ENCODE measurements around the gene PCDHA8.
A peak's percentile ranks its signal among the peaks of the same experiment; 100 is the strongest.

Gene PCDHA8

DNA sequence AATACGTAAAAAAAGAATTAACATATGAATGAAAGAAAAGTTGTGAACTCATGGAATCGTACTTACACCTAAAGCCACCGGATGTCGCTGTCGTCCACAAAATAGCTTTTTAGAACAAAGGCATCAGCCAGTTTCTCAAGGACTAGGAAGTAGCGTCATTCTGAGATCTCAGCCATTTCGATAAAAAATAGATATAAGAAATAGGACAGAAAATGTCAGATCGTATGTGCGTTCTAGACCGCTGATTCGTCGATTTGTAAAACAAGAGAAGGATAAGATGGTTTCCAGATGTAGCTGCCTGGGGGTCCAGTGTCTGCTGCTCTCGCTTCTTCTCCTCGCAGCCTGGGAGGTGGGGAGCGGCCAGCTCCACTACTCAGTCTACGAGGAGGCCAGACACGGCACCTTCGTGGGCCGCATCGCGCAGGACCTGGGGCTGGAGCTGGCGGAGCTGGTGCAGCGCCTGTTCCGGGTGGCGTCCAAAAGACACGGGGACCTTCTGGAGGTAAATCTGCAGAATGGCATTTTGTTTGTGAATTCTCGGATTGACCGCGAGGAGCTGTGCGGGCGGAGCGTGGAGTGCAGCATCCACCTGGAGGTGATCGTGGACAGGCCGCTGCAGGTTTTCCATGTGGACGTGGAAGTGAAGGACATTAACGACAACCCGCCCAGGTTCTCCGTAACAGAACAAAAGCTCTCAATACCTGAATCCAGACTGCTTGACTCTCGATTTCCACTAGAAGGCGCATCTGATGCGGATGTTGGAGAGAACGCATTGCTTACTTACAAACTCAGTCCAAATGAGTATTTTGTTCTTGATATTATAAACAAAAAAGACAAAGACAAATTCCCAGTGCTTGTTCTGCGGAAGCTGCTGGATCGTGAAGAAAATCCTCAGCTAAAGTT lies 15.0 kb downstream of the PCDHA8 start, which contains the start of gene PCDHA10:
Gene PCDHA10 (plus strand): TSS at position 126 of the 903 bp plus-strand sequence. CDS start 152 bp downstream, at position 278.
- H3K4me3 ChIP-seq (ENCODE audit: low read depth, low read length) = no peak within 1 kb of the TSS
- TF ChIP-seq, protein P1, sequence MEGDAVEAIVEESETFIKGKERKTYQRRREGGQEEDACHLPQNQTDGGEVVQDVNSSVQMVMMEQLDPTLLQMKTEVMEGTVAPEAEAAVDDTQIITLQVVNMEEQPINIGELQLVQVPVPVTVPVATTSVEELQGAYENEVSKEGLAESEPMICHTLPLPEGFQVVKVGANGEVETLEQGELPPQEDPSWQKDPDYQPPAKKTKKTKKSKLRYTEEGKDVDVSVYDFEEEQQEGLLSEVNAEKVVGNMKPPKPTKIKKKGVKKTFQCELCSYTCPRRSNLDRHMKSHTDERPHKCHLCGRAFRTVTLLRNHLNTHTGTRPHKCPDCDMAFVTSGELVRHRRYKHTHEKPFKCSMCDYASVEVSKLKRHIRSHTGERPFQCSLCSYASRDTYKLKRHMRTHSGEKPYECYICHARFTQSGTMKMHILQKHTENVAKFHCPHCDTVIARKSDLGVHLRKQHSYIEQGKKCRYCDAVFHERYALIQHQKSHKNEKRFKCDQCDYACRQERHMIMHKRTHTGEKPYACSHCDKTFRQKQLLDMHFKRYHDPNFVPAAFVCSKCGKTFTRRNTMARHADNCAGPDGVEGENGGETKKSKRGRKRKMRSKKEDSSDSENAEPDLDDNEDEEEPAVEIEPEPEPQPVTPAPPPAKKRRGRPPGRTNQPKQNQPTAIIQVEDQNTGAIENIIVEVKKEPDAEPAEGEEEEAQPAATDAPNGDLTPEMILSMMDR (IDR thresholded peaks at IDR 0.05; ENCODE audit: low read depth, low read length) = peak; percentile 16
- no peak for TF ChIP-seq POLR2A (IDR thresholded peaks at IDR 0.05; ENCODE audit: extremely low read depth, insufficient read length)
- DNase-seq (ENCODE audit: low read depth) = peak; percentile 52

DNA sequence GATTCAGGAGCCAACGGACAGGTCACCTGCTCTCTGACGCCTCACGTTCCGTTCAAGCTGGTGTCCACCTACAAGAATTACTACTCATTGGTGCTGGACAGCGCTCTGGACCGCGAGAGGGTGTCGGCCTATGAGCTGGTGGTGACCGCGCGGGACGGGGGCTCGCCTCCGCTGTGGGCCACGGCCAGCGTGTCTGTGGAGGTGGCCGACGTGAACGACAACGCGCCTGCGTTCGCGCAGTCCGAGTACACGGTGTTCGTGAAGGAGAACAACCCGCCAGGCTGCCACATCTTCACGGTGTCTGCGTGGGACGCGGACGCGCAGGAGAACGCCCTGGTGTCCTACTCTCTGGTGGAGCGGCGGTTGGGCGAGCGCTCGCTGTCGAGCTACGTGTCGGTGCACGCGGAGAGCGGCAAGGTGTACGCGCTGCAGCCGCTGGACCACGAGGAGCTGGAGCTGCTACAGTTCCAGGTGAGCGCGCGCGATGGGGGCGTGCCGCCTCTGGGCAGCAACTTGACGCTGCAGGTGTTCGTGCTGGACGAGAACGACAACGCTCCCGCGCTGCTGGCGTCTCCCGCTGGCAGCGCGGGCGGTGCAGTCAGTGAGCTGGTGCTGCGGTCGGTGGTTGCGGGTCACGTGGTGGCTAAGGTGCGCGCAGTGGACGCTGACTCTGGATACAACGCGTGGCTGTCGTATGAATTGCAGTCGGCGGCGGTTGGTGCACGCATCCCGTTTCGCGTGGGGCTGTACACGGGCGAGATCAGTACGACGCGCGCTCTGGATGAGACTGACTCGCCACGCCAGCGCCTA lies 16.4 kb downstream of the PCDHA8 start:
- DNase-seq (ENCODE audit: low read depth) = no peak
- H3K4me3 ChIP-seq (ENCODE audit: low read depth, low read length) = no peak overlapping the region
- TF ChIP-seq, protein P1 (IDR thresholded peaks at IDR 0.05; ENCODE audit: low read depth, low read length) = no peak
- TF ChIP-seq MYC (IDR thresholded peaks at IDR 0.05; ENCODE audit: low read depth, low read length) (no peak), POLR2A (IDR thresholded peaks at IDR 0.05; ENCODE audit: extremely low read depth, insufficient read length) (no peak)
- TF ChIP-seq, protein P2, sequence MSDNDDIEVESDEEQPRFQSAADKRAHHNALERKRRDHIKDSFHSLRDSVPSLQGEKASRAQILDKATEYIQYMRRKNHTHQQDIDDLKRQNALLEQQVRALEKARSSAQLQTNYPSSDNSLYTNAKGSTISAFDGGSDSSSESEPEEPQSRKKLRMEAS (IDR thresholded peaks at IDR 0.05; ENCODE audit: low read depth, low read length) = no peak

DNA sequence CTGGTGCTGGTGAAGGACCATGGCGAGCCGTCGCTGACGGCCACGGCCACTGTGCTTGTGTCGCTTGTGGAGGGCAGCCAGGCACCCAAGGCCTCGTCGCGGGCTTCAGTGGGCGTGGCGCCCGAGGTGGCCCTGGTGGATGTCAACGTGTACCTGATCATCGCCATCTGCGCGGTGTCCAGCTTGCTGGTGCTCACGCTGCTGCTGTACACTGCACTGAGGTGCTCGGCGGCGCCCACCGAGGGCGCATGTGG lies 16.9 kb downstream of the PCDHA8 start:
- TF ChIP-seq, protein P2 (IDR thresholded peaks at IDR 0.05; ENCODE audit: low read depth, low read length) = no peak
- TF ChIP-seq POLR2A (IDR thresholded peaks at IDR 0.05; ENCODE audit: extremely low read depth, insufficient read length) = no peak
- TF ChIP-seq, protein P1 (IDR thresholded peaks at IDR 0.05; ENCODE audit: low read depth, low read length) = no peak
- no peak for TF ChIP-seq MYC (IDR thresholded peaks at IDR 0.05; ENCODE audit: low read depth, low read length)
- no peak overlapping the region for H3K4me3 ChIP-seq (ENCODE audit: low read depth, low read length)
- no peak for DNase-seq (ENCODE audit: low read depth)

DNA sequence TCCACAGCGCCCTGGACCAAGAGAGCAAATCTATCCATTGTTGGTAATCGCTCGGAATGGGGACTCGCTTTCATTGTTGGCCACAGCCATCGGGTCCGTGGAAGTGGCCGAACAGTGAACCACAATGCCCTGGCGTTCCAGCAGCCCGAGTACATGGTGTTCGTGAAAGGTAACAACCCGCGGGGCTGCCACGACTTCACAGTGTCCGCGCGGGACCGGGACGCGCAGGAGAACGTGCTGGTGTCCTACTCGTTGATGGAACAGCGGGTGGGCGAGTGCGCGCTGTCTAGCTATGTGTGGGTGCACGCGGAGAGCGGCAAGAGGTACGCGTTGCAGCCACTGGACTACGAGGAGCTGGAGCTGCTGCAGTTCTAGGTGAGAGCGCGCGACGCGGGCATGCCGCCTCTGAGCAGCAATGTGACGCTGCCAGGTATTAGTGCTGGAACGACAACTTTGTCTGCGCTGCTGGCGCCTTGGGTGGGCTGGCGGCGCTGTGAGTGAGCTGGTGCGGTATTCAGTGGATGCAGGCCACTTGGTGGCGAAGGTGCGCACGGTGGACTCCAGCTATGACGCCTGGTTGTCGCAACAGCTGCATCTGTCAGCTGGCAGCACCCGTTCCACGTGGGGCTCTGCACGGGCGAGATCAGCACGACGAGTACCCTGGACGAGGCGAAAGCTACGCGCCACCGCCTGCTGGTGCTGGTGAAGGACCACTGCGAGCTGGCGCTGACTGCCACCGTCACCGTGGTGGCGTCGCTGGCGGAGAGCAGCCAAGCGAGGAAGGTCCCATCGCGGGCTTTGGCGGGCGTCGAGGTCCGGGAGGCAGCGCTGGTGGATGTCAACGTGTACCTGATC lies 21.7 kb downstream of the PCDHA8 start:
- no peak for TF ChIP-seq POLR2A (IDR thresholded peaks at IDR 0.05; ENCODE audit: extremely low read depth, insufficient read length)
- TF ChIP-seq MYC (IDR thresholded peaks at IDR 0.05; ENCODE audit: low read depth, low read length) = no peak
- TF ChIP-seq, protein P2 (IDR thresholded peaks at IDR 0.05; ENCODE audit: low read depth, low read length) = no peak
- TF ChIP-seq, protein P1 (IDR thresholded peaks at IDR 0.05; ENCODE audit: low read depth, low read length) = no peak
- no peak for DNase-seq (ENCODE audit: low read depth)
- H3K4me3 ChIP-seq (ENCODE audit: low read depth, low read length) = no peak overlapping the region

DNA sequence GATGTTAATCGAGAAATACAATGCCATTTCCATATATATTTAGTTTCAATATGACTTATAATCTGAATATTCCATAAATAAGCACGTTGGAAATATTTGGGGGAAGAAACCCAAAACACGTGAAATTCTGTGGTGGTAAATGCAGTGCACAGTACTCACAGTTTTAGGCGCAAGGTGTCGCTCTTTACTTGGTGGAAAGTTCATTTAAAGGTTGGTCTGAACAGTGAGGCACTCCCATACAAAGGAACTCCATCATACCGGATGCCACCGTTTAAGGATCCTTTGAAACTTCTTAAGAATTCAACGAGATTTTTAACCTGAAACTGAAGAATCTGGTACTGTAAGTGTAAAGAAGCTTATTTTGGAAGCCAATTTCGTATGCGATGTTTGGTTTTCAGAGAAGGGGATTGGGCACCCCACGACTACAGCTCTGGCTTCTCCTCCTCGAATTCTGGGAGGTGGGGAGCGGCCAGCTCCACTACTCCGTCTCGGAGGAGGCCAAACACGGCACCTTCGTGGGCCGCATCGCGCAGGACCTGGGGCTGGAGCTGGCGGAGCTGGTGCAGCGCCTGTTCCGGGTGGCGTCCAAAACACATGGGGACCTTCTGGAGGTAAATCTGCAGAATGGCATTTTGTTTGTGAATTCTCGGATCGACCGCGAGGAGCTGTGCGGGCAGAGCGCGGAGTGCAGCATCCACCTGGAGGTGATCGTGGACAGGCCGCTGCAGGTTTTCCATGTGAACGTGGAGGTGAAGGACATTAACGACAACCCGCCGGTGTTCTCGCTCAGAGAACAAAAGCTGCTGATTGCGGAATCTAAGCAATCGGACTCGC lies 28.0 kb downstream of the PCDHA8 start, which contains the start of gene PCDHA11:
Gene PCDHA11 (plus strand): TSS at position 237 of the 834 bp plus-strand sequence. CDS start 147 bp downstream, at position 384.
- peak; percentile 30 for DNase-seq (ENCODE audit: low read depth)
- H3K4me3 ChIP-seq (ENCODE audit: low read depth, low read length) = no peak within 1 kb of the TSS
- TF ChIP-seq MYC (IDR thresholded peaks at IDR 0.05; ENCODE audit: low read depth, low read length) = no peak
- TF ChIP-seq, protein P1 (IDR thresholded peaks at IDR 0.05; ENCODE audit: low read depth, low read length) = no peak
- no peak for TF ChIP-seq POLR2A (IDR thresholded peaks at IDR 0.05; ENCODE audit: extremely low read depth, insufficient read length)
